Measurements from ENCODE around the gene ADGRV1.

GRCh38 chr5:91159647-91160046, 601.0 kb downstream of the ADGRV1 start:
- TF ChIP-seq CTCF (conservative IDR thresholded peaks at IDR 0.05; ENCODE audit: low read length) (no peak), EZH2phosphoT487 (IDR thresholded peaks at IDR 0.05; ENCODE audit: borderline replicate concordance) (no peak)

Data from Loucy (cell line).